Amygdala (tissue), 56 donors: ENCODE measurements around the gene REEP6.

Experiments used
- DNase-seq, 56 donors: peaks; one replicate each; lab custom pipeline; 2025; lab: John Stamatoyannopoulos, UW

Gene REEP6

GRCh38 chr19:1503089-1503924 is 12.3 kb downstream of the REEP6 start:
- peak in 31 of 56 donors; percentile 8 to 79 (median 30) for DNase-seq

- no peak for DNase-seq
These were observed 13.2 kb downstream of the REEP6 start for GRCh38 chr19:1503925-1504773.

DNA sequence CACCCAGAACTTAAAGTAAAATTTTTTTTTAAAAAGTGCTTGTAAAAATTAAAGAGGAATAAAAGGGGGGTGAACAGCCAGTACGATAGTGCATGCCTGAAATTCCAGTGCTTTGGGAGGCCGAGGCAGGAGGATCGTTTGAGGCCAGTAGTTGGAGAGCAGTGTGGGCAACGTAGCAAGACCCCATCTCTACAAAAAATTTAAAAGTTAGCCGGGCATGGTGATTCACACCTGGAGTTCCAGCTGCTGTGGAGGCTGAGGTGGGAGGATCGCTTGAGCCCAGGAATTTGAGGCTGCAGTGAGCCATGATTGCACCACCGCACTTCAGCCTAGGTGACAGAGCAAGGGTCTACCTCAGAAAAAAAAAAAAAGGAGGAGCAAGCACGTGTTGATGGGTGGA is 14.0 kb downstream of the REEP6 start:
- no peak for DNase-seq

DNA sequence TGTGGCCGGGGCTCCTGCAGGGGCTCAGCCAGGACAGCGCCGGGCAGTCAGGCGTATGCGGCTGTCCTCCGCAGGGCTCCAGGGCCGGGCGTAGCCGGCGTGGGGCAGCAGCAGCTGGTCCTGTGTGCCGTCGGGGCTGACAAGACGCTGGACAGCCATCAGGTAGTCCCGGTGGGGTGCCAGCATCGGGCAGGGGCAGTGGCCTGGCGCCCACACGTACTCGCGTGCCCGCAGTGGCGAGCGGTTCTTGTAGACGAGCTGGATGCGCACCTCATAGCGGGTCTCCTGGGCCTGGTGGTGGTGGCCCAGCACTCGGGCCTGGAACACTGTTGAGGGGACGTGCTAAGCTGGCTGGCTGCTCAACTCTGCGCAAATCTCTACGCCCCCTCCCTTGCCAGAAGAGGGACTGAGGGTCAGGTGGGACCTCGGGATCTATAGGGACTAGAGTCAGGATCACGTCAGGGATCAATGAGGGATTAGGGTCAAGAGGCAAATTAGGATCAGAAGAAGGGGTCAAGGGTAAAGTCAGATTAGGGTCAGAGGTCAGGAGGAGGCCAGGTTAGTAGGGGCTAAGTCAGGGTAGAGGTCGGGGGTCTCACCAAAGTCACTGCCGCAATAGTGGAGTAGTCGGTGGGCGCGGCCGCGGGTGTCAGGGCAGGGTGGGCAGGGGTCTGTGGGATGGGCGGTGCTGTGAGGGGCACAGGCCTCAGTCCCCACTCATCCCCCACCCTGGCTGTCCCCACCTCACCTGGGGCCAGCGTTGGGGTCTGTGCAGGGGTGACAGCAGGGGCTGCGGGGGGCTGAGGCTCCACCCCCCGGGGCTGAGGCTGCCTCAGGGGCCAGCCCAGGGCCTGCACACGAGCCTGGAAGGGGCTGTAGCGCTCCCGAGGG is 15.3 kb downstream of the REEP6 start:
- DNase-seq: no peak

DNA sequence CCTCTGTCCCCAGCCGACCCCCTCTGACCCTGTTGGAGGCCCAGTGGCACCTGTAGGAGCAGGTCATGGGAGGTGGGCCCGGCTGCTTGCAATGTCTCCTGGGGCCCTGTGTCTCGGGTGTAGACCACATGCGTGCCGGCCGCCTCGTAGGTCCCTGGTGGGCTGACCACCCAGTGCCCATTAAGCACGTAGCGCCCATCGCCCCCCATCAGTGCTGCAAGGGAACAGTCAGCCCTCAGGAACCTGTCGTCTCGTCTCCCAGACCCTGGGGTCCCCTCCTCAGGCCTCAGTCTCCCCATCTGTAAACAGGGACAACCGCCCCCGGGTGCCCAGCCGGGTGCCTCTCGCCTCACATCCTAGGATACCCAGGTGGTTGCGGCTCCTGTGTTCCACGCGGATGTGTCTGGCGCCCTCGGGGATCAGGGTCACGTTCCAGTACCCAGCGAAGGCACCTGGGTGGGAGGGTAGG is 16.2 kb downstream of the REEP6 start:
- peak in 1 of 56 donors; percentile 27 for DNase-seq

GRCh38 chr19:1507763-1508506 is 17.0 kb downstream of the REEP6 start:
- peak; percentile 39 to 98 (median 90) for DNase-seq

DNA sequence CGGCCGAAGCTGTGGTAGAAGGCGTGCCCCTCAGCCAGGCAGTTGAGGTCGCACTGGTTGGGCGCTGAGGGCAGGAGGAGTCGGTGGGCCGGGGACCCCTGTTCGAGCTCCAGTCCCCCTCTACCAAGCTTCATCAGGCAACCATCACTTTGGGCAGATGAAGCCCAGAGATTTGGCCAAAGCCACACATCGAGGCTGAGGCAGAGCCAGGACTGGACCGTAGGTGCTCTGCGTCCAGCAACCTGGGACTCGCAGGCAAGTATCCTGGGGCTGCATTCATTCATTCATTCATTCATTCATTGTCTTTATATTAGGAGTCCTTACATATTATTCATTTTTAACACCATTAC is 17.5 kb downstream of the REEP6 start:
- DNase-seq: no peak

- no peak for DNase-seq
These were observed 18.8 kb downstream of the REEP6 start for GRCh38 chr19:1509602-1510441.

DNA sequence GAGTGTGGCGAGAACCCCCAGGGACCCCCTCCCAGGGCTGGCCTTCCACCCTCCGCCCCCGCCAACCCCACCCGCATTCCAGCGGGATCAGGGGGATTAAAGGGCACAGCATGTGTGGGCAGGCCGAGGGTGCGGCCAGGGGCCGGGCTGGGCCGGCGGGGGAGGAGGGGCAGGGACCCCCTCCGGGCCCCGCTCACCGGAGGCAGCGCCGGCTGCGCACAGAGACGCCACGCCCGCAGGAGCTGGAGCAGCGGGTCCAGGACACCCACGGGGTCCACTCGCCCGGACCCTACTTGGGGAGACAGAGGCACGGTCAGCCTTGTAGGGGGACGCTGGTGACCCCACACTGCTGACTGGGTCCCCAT is 19.4 kb downstream of the REEP6 start:
- DNase-seq: no peak

DNA sequence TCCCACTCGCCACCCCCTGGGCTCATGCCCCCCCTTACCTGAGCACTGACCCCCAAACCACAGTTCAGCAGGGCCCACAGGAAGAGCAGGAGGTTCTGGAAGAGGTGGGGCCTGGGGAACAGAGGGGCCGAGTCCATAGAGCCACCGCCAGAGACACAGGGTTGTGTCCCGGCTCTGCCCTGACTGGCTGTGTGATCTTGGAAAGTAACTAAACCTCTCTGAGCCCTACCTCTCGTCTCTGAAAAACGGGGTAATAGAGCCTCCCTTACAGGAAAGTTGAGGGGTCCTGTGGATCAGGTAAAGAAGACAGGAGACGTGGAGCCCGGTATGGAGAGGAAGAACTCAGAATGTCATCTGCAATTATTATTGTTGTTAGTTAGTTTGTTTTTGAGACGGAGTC is 19.8 kb downstream of the REEP6 start:
- DNase-seq: no peak

DNA sequence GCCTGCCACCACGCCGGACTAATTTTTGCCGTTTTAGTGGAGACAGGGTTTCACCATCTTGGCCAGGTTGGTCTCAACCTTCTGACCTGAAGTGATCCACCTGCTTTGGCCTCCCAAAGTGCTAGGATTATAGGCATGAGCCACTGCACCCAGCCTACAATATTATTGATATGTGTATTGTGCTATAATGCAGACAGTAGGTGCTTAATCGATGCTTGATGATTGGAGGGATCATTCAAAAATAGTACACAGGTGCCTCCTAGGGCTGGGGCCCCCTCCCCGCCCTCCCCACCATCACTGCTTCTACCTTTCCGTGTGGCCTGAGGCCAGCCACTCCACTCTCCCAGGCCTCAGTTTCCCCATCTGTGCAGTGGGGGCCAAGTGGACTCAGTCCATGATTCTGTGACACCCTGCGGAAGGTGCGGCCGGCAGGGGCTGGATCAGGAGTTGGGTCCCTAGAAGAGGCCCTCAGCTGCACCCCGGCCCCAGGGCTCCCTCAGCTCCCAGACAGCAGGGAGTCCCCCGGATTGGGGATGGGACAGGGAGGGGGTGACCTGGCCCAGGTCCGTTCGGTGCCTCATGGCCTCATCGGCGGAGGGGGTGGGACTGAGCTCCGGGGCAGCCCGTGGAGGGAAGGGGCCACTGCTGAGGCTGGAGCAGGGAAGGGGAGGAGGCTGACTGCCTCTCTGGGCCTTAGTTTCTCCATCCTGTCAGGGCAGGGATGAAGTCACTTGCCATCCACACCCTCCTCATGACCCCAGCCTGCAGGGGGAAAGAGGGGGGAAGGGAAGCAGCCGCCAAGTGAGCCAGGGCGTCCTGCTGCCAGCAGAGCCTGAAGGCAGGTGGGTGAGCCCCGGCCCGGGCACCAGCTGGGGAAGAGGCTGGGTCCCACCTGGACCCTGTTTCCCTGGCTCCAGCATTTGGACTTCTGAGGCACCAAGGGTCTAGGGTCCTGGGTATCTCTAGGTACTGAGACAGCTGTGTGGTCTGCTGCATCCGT is 20.6 kb downstream of the REEP6 start:
- DNase-seq: no peak

GRCh38 chr19:1512671-1513498 is 21.9 kb downstream of the REEP6 start, which contains the start of gene ADAMTSL5:
Gene ADAMTSL5 (minus strand): TSS chr19:1513019. CDS start chr19:1510943, 2,076 bp downstream.
- no peak for DNase-seq

GRCh38 chr19:1513499-1514294 is 22.7 kb downstream of the REEP6 start:
- DNase-seq: no peak

GRCh38 chr19:1514295-1514661 is 23.3 kb downstream of the REEP6 start:
- DNase-seq: no peak

GRCh38 chr19:1514986-1515721 is 24.2 kb downstream of the REEP6 start:
- no peak for DNase-seq
